Measurements from ENCODE around the gene CHSY1. TPM values are rescaled to one million over a fixed set of nuclear protein-coding genes. Genes with fewer than 3 reads are reported as not detected.

The CHSY1 gene
- total RNA-seq, 1 experiment from 2014 or later = 47.0 TPM

GRCh38 chr15:101179341-101180153 lies 72.3 kb downstream of the CHSY1 start:
- Histone ChIP-seq H3K9me3 (ENCODE audit: low read depth, low read length, poor library complexity, severe bottlenecking) (no peaks in the 10 kb centered on the region), H3K27me3 (replicated peaks; ENCODE audit: insufficient read depth, low read depth, low read length, poor library complexity) (no peaks in the 10 kb centered on the region), H3K36me3 (ENCODE audit: insufficient read depth, low read length, poor library complexity, severe bottlenecking) (peaks cover 7% of the 10 kb centered on the region), H3K4me3 (ENCODE audit: low read depth, low read length, poor library complexity, severe bottlenecking) (no peak overlapping the region), H3K4me1 (ENCODE audit: insufficient read depth, low read length, poor library complexity, severe bottlenecking) (peaks cover 8% of the 10 kb centered on the region), H3K27ac (ENCODE audit: low read depth, low read length, poor library complexity, severe bottlenecking) (peak overlapping the region; percentile 29)
- ChIA-PET CTCF (no interaction called here), POLR2A (ENCODE audit: low non-redundant PET) (no interaction called here)
- intact Hi-C loops (cut with micrococcal nuclease; ENCODE audit: unreplicated experiment) = loop anchor here (5.0 kb wide), 1 partner anchor 73 kb away; the partner anchor contains the start of gene CHSY1
- TF ChIP-seq EZH2 (IDR thresholded peaks at IDR 0.05; ENCODE audit: borderline replicate concordance, low read depth, low read length, poor library complexity, severe bottlenecking) (no peak), CTCF (conservative IDR thresholded peaks at IDR 0.05; ENCODE audit: low read depth, low read length) (no peak)
- DNase-seq (ENCODE audit: low spot score) = no peak
- no TSS peak for BruUV-seq (replicated peaks)

GRCh38 chr15:101178931-101179330 lies 72.9 kb downstream of the CHSY1 start:
- no peak for DNase-seq (ENCODE audit: low spot score)
- H3K36me3 ChIP-seq (ENCODE audit: insufficient read depth, low read length, poor library complexity, severe bottlenecking) = peaks cover 7% of the 10 kb centered on the region
- ChIA-PET POLR2A (ENCODE audit: low non-redundant PET) (no interaction called here), CTCF (no interaction called here)
- H3K27me3 ChIP-seq (replicated peaks; ENCODE audit: insufficient read depth, low read depth, low read length, poor library complexity) = no peaks in the 10 kb centered on the region
- H3K27ac ChIP-seq (ENCODE audit: low read depth, low read length, poor library complexity, severe bottlenecking) = peak overlapping the region; percentile 11
- no TSS peak for BruUV-seq (replicated peaks)
- peaks cover 12% of the 10 kb centered on the region for H3K4me1 ChIP-seq (ENCODE audit: insufficient read depth, low read length, poor library complexity, severe bottlenecking)
- intact Hi-C loops (cut with micrococcal nuclease; ENCODE audit: unreplicated experiment) = loop anchor here (5.0 kb wide), 1 partner anchor 73 kb away; the partner anchor contains the start of gene CHSY1
- TF ChIP-seq CTCF (conservative IDR thresholded peaks at IDR 0.05; ENCODE audit: low read depth, low read length) = no peak
- TF ChIP-seq EZH2 (IDR thresholded peaks at IDR 0.05; ENCODE audit: borderline replicate concordance, low read depth, low read length, poor library complexity, severe bottlenecking) = no peak
- H3K4me3 ChIP-seq (ENCODE audit: low read depth, low read length, poor library complexity, severe bottlenecking) = no peak overlapping the region
- no peaks in the 10 kb centered on the region for H3K9me3 ChIP-seq (ENCODE audit: low read depth, low read length, poor library complexity, severe bottlenecking)

- no peak overlapping the region for H3K4me3 ChIP-seq (ENCODE audit: low read depth, low read length, poor library complexity, severe bottlenecking)
- DNase-seq (ENCODE audit: low spot score) = peak; percentile 40
- H3K4me1 ChIP-seq (ENCODE audit: insufficient read depth, low read length, poor library complexity, severe bottlenecking) = peaks cover 16% of the 10 kb centered on the region
- intact Hi-C loops (cut with micrococcal nuclease; ENCODE audit: unreplicated experiment) = loop anchor here (5.0 kb wide), 1 partner anchor 74 kb away; the partner anchor contains the start of gene CHSY1
- no peaks in the 10 kb centered on the region for H3K27me3 ChIP-seq (replicated peaks; ENCODE audit: insufficient read depth, low read depth, low read length, poor library complexity)
- TF ChIP-seq EZH2 (IDR thresholded peaks at IDR 0.05; ENCODE audit: borderline replicate concordance, low read depth, low read length, poor library complexity, severe bottlenecking) = no peak
- no peak for TF ChIP-seq CTCF (conservative IDR thresholded peaks at IDR 0.05; ENCODE audit: low read depth, low read length)
- ChIA-PET CTCF (no interaction called here), POLR2A (ENCODE audit: low non-redundant PET) (no interaction called here)
- H3K27ac ChIP-seq (ENCODE audit: low read depth, low read length, poor library complexity, severe bottlenecking) = peak overlapping the region; percentile 2
- BruUV-seq (replicated peaks) = no TSS peak
- H3K9me3 ChIP-seq (ENCODE audit: low read depth, low read length, poor library complexity, severe bottlenecking) = no peaks in the 10 kb centered on the region
- peaks cover 7% of the 10 kb centered on the region for H3K36me3 ChIP-seq (ENCODE audit: insufficient read depth, low read length, poor library complexity, severe bottlenecking)
These were observed 73.4 kb downstream of the CHSY1 start for GRCh38 chr15:101178479-101178878.
